Fibroblast of villous mesenchyme (primary cell): Measurements from ENCODE around the gene CD3G. TPM values are rescaled to one million over a fixed set of nuclear protein-coding genes. Genes with fewer than 3 reads are reported as not detected.

ENCODE experiments used
- DNase-seq: peaks from one replicate; pipeline ENCODE4 v3.0.0-alpha.2; 2010; ENCODE audit warnings: low read depth
- H3K4me3 ChIP-seq: 2 replicates; pipeline ENCODE4 v1.5.1; 2011; ENCODE audit warnings: low read depth, mild to moderate bottlenecking, low read length
- CTCF ChIP-seq: IDR thresholded peaks from 2 replicates; pipeline ENCODE4 v1.5.1; 2012; ENCODE audit warnings: low read depth, mild to moderate bottlenecking, low read length; ENCODE audit not compliant: insufficient read depth
- total RNA-seq: library from RNA; depleted of rRNA; stranded (reverse); fragments of >200 nt; gene quantifications from 2 replicates; pipeline ENCODE4 v1.2.3, GENCODE V29; 2012

Gene CD3G
- total RNA-seq = not detected in 2 replicates

GRCh38 chr11:118343981-118344515 is at the start of gene CD3G:
Gene CD3G (plus strand): TSS chr11:118344344. CDS start chr11:118344424, 80 bp downstream.
- no peak for TF ChIP-seq CTCF
- no peak within 1 kb of the TSS for H3K4me3 ChIP-seq
- no peak for DNase-seq

- DNase-seq = no peak
- no peak for TF ChIP-seq CTCF
- H3K4me3 ChIP-seq = no peak overlapping the region
Measured at GRCh38 chr11:118295199-118295598, 48.9 kb upstream of the CD3G start.

GRCh38 chr11:118295815-118296454 is 48.2 kb upstream of the CD3G start:
- H3K4me3 ChIP-seq = no peak overlapping the region
- peak; percentile 27 for DNase-seq
- TF ChIP-seq CTCF = peak; percentile 57

GRCh38 chr11:118301600-118302195 is 42.4 kb upstream of the CD3G start:
- H3K4me3 ChIP-seq = no peak overlapping the region
- no peak for DNase-seq
- no peak for TF ChIP-seq CTCF

- TF ChIP-seq CTCF = no peak
- DNase-seq = no peak
- H3K4me3 ChIP-seq = no peak overlapping the region
Measured at GRCh38 chr11:118304227-118304567, 39.9 kb upstream of the CD3G start.

- no peak for TF ChIP-seq CTCF
- no peak for DNase-seq
- no peak within 1 kb of the TSS for H3K4me3 ChIP-seq
Measured at GRCh38 chr11:118304568-118305248, 39.4 kb upstream of the CD3G start, which contains the start of gene CD3E. Gene CD3E (plus strand): TSS chr11:118304730. CDS start chr11:118304953, 223 bp downstream.
